Transverse colon (tissue), 3 donors: ENCODE data around the gene TUBA1B.
A peak's percentile ranks its signal among the peaks of the same experiment; 100 is the strongest.

Experiments used
- CTCF ChIP-seq, 5 experiments: fragments of 200-600 bp in 3 of 5; fragments of 450-650 bp in 2 of 5; sonication (generic) in 3 of 5; IDR thresholded peaks; 1 replicate in 2 of 5; 2 replicates in 3 of 5; pipeline ENCODE4 v1.5.1; 2016 to 2017; ENCODE audit warnings: antibody characterized with exemption in 5 of 5, inconsistent platforms in 3 of 5, mild to moderate bottlenecking in 2 of 5, moderate library complexity in 1 of 5
- EP300 ChIP-seq: sonication (generic); formaldehyde crosslinking; IDR thresholded peaks from one replicate; pipeline ENCODE4 v1.6.1; 2017; ENCODE audit warnings: antibody characterized with exemption, low read depth

GRCh38 chr12:49092086-49092815, 38.9 kb downstream of the TUBA1B start:
- TF ChIP-seq CTCF (IDR thresholded peaks at IDR 0.05) (peak in 4 of 5 experiments; percentile 11 to 19 (median 16)), EP300 (no peak)
